GM20431 (cell line): ENCODE results near the gene THSD7B.
"Not testable (repeated sequence)": the region's sequence is repeated elsewhere in the genome, so short reads cannot be mapped to it uniquely, and the experiment has no call there.

ENCODE experiments used
- in situ Hi-C: fragments of 300-500 bp; cut with MseI, MboI; formaldehyde crosslinking; loops from one replicate; pipeline ENCODE4 v1.15.0; 2020; ENCODE audit warnings: low sequenced_read_pairs; ENCODE audit not compliant: unreplicated experiment

Gene THSD7B

GRCh38 chr2:136919682-136920081 is 154.3 kb downstream of the THSD7B start:
- in situ Hi-C loops, result no loop called here

GRCh38 chr2:136920652-136921333 is 155.4 kb downstream of the THSD7B start:
- in situ Hi-C loops, result no loop called here

- in situ Hi-C loops, result no loop called here
Measured at GRCh38 chr2:136927156-136927555, 161.8 kb downstream of the THSD7B start.

- in situ Hi-C loops, result no loop called here
Measured at GRCh38 chr2:136929531-136929930, 164.2 kb downstream of the THSD7B start.

GRCh38 chr2:136932700-136933099 is 167.4 kb downstream of the THSD7B start:
- in situ Hi-C loops, result no loop called here

GRCh38 chr2:136935119-136935518 is 169.8 kb downstream of the THSD7B start:
- in situ Hi-C loops, result no loop called here

GRCh38 chr2:136956050-136956449 is 190.7 kb downstream of the THSD7B start:
- in situ Hi-C loops, result no loop called here

GRCh38 chr2:136957044-136957443 is 191.7 kb downstream of the THSD7B start:
- in situ Hi-C loops, result no loop called here

GRCh38 chr2:136962105-136962725 is 196.9 kb downstream of the THSD7B start:
- in situ Hi-C loops, result no loop called here

GRCh38 chr2:136966485-136966884 is 201.1 kb downstream of the THSD7B start:
- in situ Hi-C loops, result no loop called here

- in situ Hi-C loops, result no loop called here
Measured at GRCh38 chr2:136980303-136980702, 215.0 kb downstream of the THSD7B start.

GRCh38 chr2:136981689-136982088 is 216.3 kb downstream of the THSD7B start:
- in situ Hi-C loops, result not testable (repeated sequence)

GRCh38 chr2:136985044-136985443 is 219.7 kb downstream of the THSD7B start:
- in situ Hi-C loops, result no loop called here

GRCh38 chr2:136986605-136987221 is 221.4 kb downstream of the THSD7B start:
- in situ Hi-C loops, result no loop called here

- in situ Hi-C loops, result no loop called here
Measured at GRCh38 chr2:136990316-136990715, 225.0 kb downstream of the THSD7B start.

- in situ Hi-C loops, result no loop called here
Measured at GRCh38 chr2:136994793-136995192, 229.4 kb downstream of the THSD7B start.

GRCh38 chr2:136997557-136997956 is 232.2 kb downstream of the THSD7B start:
- in situ Hi-C loops, result no loop called here

- in situ Hi-C loops, result no loop called here
Measured at GRCh38 chr2:137000811-137001210, 235.5 kb downstream of the THSD7B start.

GRCh38 chr2:137002896-137003295 is 237.6 kb downstream of the THSD7B start:
- in situ Hi-C loops, result no loop called here

- in situ Hi-C loops, result no loop called here
Measured at GRCh38 chr2:137005210-137005609, 239.9 kb downstream of the THSD7B start.

GRCh38 chr2:137007938-137008337 is 242.6 kb downstream of the THSD7B start:
- in situ Hi-C loops, result no loop called here
